Panc1 (cell line): ENCODE measurements around the gene SLC19A2. TPM values are rescaled to one million over a fixed set of nuclear protein-coding genes. Genes with fewer than 3 reads are reported as not detected.
A peak's percentile ranks its signal among the peaks of the same experiment; 100 is the strongest.

Experiments
- ATAC-seq: fragments of 200-7000 bp; cut with Tn5 transposase; 2 replicates; pipeline ENCODE4 v1.9.1; 2020; ENCODE audit warnings: mild to moderate bottlenecking, moderate library complexity
- BruUV-seq: library from RNA; stranded (reverse); fragments of 400-500 nt; replicated peaks from 2 replicates; lab custom pipeline; 2021; lab: Mats Ljungman, UMichigan
- CTCF ChIA-PET: fragments of 300-600 bp; sonication (Branson Sonifier 250); formaldehyde crosslinking; loops from one replicate; lab custom pipeline; 2022; ENCODE audit warnings: antibody characterized with exemption; lab: Charles Lee
- POLR2A ChIA-PET: fragments of 300-600 bp; sonication (Branson Sonifier 250); formaldehyde crosslinking; loops from one replicate; lab custom pipeline; 2022; ENCODE audit warnings: antibody characterized with exemption; lab: Charles Lee
- DNase-seq: peaks from one replicate; pipeline ENCODE4 v3.0.0-alpha.2; 2010; ENCODE audit warnings: low read depth, low spot score
- H3K27ac ChIP-seq: 2 replicates; pipeline ENCODE4 v1.5.1; 2011; ENCODE audit warnings: mild to moderate bottlenecking, low read length, inconsistent platforms
- H3K27me3 ChIP-seq: fragments of 200-500 bp; sonication (Bioruptor generic); 2 replicates; pipeline ENCODE4 v1.6.0; 2014; ENCODE audit warnings: low read length, inconsistent platforms; ENCODE audit not compliant: control insufficient read depth, insufficient read depth
- H3K36me3 ChIP-seq: fragments of 200-500 bp; sonication (Bioruptor generic); 2 replicates; pipeline ENCODE4 v1.5.1; 2014; ENCODE audit warnings: inconsistent platforms, mild to moderate bottlenecking, low read length, moderate library complexity; ENCODE audit not compliant: control insufficient read depth, insufficient read depth
- H3K4me1 ChIP-seq: 2 replicates; pipeline ENCODE4 v1.5.1; 2011; ENCODE audit warnings: inconsistent platforms, mild to moderate bottlenecking, low read length, moderate library complexity; ENCODE audit not compliant: control insufficient read depth, insufficient read depth
- H3K4me3 ChIP-seq, 2 experiments: 2 replicates each; pipeline ENCODE4 v1.5.1; 2011 to 2012; ENCODE audit warnings: low read depth in 2 of 2, low read length in 2 of 2, mild to moderate bottlenecking in 2 of 2, inconsistent platforms in 1 of 2, moderate library complexity in 1 of 2
- H3K9me3 ChIP-seq: fragments of 200-500 bp; sonication (Bioruptor generic); 2 replicates; pipeline ENCODE4 v1.5.1; 2014; ENCODE audit warnings: low read depth, mild to moderate bottlenecking, inconsistent platforms, low read length, moderate library complexity; ENCODE audit not compliant: control insufficient read depth, insufficient read depth
- CTCF ChIP-seq: fragments of 450-650 bp; IDR thresholded peaks from 2 replicates; pipeline ENCODE4 v1.5.1; 2017; ENCODE audit warnings: mild to moderate bottlenecking
- POLR2AphosphoS5 ChIP-seq: IDR thresholded peaks from 2 replicates; pipeline ENCODE4 v1.6.1; 2012; ENCODE audit warnings: mild to moderate bottlenecking, low read depth, low read length, moderate library complexity
- REST ChIP-seq, 2 experiments: IDR thresholded peaks; 2 replicates each; pipeline ENCODE4 v1.6.1; 2011 to 2012; ENCODE audit warnings: low read depth in 2 of 2, control low read depth in 1 of 2, low read length in 1 of 2, mild to moderate bottlenecking in 1 of 2, moderate library complexity in 1 of 2; ENCODE audit not compliant: insufficient read depth in 1 of 2
- SIN3A ChIP-seq: IDR thresholded peaks from 2 replicates; pipeline ENCODE4 v1.6.1; 2012; ENCODE audit warnings: low read depth, mild to moderate bottlenecking, low read length, moderate library complexity, borderline replicate concordance; ENCODE audit not compliant: insufficient read depth
- TCF7L2 ChIP-seq: IDR thresholded peaks from 2 replicates; pipeline ENCODE4 v1.6.1; 2011; ENCODE audit warnings: mild to moderate bottlenecking, low read depth, low read length, inconsistent platforms
- in situ Hi-C: cut with HindIII; loops from 2 replicates; pipeline ENCODE4 v1.10.0; 2016; ENCODE audit warnings: low sequenced_read_pairs, low pct_unique_long_range_greater_than_20kb
- intact Hi-C: fragments of 100-400 bp; cut with micrococcal nuclease; formaldehyde crosslinking; loops from one replicate; pipeline ENCODE4 v1.10.0; 2022; ENCODE audit not compliant: unreplicated experiment
- total RNA-seq: library from RNA; stranded (reverse); gene quantifications from one replicate; pipeline ENCODE4 v1.2.1, GENCODE V29; 2021; ENCODE audit not compliant: unreplicated experiment

SLC19A2 gene
- total RNA-seq, 1 experiment from 2014 or later: 10.8 TPM

GRCh38 chr1:169468982-169469381 is 16.8 kb downstream of the SLC19A2 start:
- CTCF ChIA-PET: no interaction called here
- ATAC-seq (no peak), DNase-seq (no peak)
- Histone ChIP-seq H3K36me3 (no peaks in the 10 kb centered on the region; the same call in 1 of the 2 replicates), H3K27me3 (no peaks in the 10 kb centered on the region), H3K27ac (no peak overlapping the region), H3K4me3 (no peak overlapping the region), H3K9me3 (no peaks in the 10 kb centered on the region), H3K4me1 (no peaks in the 10 kb centered on the region)
- POLR2A ChIA-PET: no interaction called here
- no peak for TF ChIP-seq TCF7L2
- TF ChIP-seq POLR2AphosphoS5: no peak
- no peak for TF ChIP-seq REST (IDR thresholded peaks at IDR 0.05; ENCODE audit: insufficient read depth in 1 of 2, low read depth in 2 of 2, low read length in 1 of 2)
- no peak for TF ChIP-seq SIN3A
- no peak for TF ChIP-seq CTCF
- intact Hi-C loops: no loop called here
- BruUV-seq: no TSS peak
- in situ Hi-C loops: no loop called here

GRCh38 chr1:169466259-169467230 is 19.2 kb downstream of the SLC19A2 start:
- ChIA-PET POLR2A (no interaction called here), CTCF (interaction anchor here (0.7 kb wide), 1 partner anchor 85 kb away, joined by 4 read pairs; no protein-coding TSS in a partner anchor)
- intact Hi-C loops: loop anchor here (1.0 kb wide), 1 partner anchor 80 kb away; no protein-coding TSS in a partner anchor
- H3K9me3 ChIP-seq: no peaks in the 10 kb centered on the region
- TSS peak; percentile 35 for BruUV-seq
- DNase-seq: no peak
- no peaks in the 10 kb centered on the region; the same call in 1 of the 2 replicates for H3K36me3 ChIP-seq
- no peaks in the 10 kb centered on the region for H3K27me3 ChIP-seq
- no peak overlapping the region for H3K27ac ChIP-seq
- in situ Hi-C loops: no loop called here
- TF ChIP-seq CTCF (peak; percentile 60), REST (IDR thresholded peaks at IDR 0.05; ENCODE audit: insufficient read depth in 1 of 2, low read depth in 2 of 2, low read length in 1 of 2) (no peak)
- peak; percentile 63; the same call in 1 of the 2 replicates for ATAC-seq
- H3K4me1 ChIP-seq: no peaks in the 10 kb centered on the region
- no peak overlapping the region for H3K4me3 ChIP-seq
